MM.1S (cell line): ENCODE data around the gene NPNT.
A peak's percentile ranks its signal among the peaks of the same experiment; 100 is the strongest.

Experiments
- DNase-seq: peaks from one replicate; pipeline ENCODE4 v3.0.0-alpha.2; 2015
- H2AFZ ChIP-seq: fragments of 300-600 bp; sonication (generic); 2 replicates; pipeline ENCODE4 v1.6.0; 2016; ENCODE audit warnings: antibody characterized with exemption, low read length
- H3F3A ChIP-seq: fragments of 300-600 bp; sonication (generic); 2 replicates; pipeline ENCODE4 v1.6.1; 2016; ENCODE audit warnings: mild to moderate bottlenecking, antibody characterized with exemption, low read length, moderate library complexity, mixed read lengths; ENCODE audit not compliant: insufficient read depth
- H3K27ac ChIP-seq: fragments of 300-600 bp; sonication (generic); 2 replicates; pipeline ENCODE4 v1.5.1; 2016; ENCODE audit warnings: mild to moderate bottlenecking, low read length
- H3K27me3 ChIP-seq: fragments of 300-600 bp; sonication (generic); replicated peaks from 2 replicates; pipeline ENCODE4 v1.6.0; 2016; ENCODE audit warnings: low read length; ENCODE audit not compliant: insufficient read depth
- H3K36me3 ChIP-seq: fragments of 300-600 bp; sonication (generic); replicated peaks from 2 replicates; pipeline ENCODE4 v1.6.1; 2016; ENCODE audit warnings: mild to moderate bottlenecking, low read length, mixed read lengths; ENCODE audit not compliant: insufficient read depth
- H3K4me1 ChIP-seq: fragments of 300-600 bp; sonication (generic); 2 replicates; pipeline ENCODE4 v1.6.1; 2016; ENCODE audit warnings: low read length, mixed read lengths
- H3K4me2 ChIP-seq: fragments of 300-600 bp; sonication (generic); 2 replicates; pipeline ENCODE4 v1.6.0; 2016; ENCODE audit warnings: low read depth, low read length
- H3K4me3 ChIP-seq: fragments of 300-600 bp; sonication (generic); 2 replicates; pipeline ENCODE4 v1.5.1; 2016; ENCODE audit warnings: low read length, mixed read lengths
- H3K79me2 ChIP-seq: fragments of 300-600 bp; sonication (generic); 2 replicates; pipeline ENCODE4 v1.6.1; 2016; ENCODE audit warnings: mixed run types, low read length, mixed read lengths
- H3K9ac ChIP-seq: fragments of 300-600 bp; sonication (generic); 2 replicates; pipeline ENCODE4 v1.6.1; 2016; ENCODE audit warnings: low read length, mixed read lengths
- H3K9me2 ChIP-seq: fragments of 300-600 bp; sonication (generic); replicated peaks from 2 replicates; pipeline ENCODE4 v1.6.1; 2016; ENCODE audit warnings: mild to moderate bottlenecking, low read length, mixed read lengths; ENCODE audit not compliant: insufficient read depth
- H3K9me3 ChIP-seq: fragments of 300-600 bp; sonication (generic); replicated peaks from 2 replicates; pipeline ENCODE4 v1.6.1; 2016; ENCODE audit warnings: mild to moderate bottlenecking, low read length, mixed read lengths; ENCODE audit not compliant: insufficient read depth
- H4K20me1 ChIP-seq: fragments of 300-600 bp; sonication (generic); 2 replicates; pipeline ENCODE4 v1.6.1; 2016; ENCODE audit warnings: mild to moderate bottlenecking, low read length, moderate library complexity, mixed read lengths; ENCODE audit not compliant: insufficient read depth
- CTCF ChIP-seq: fragments of 300-600 bp; sonication (generic); IDR thresholded peaks from 2 replicates; pipeline ENCODE4 v1.5.1; 2016; ENCODE audit warnings: antibody characterized with exemption, low read length, mixed read lengths
- EZH2 ChIP-seq: fragments of 300-600 bp; sonication (generic); optimal IDR thresholded peaks from 2 replicates; pipeline ENCODE3; 2017; ENCODE audit warnings: low read depth, mild to moderate bottlenecking, antibody characterized with exemption, low read length, mixed read lengths
- EZH2phosphoT487 ChIP-seq: fragments of 300-600 bp; sonication (generic); IDR thresholded peaks from 2 replicates; pipeline ENCODE4 v1.6.1; 2018; ENCODE audit warnings: antibody characterized with exemption, low read length

NPNT gene

GRCh38 chr4:105896984-105897775 is 1.9 kb downstream of the NPNT start:
- Histone ChIP-seq H3K4me2 (peak overlapping the region; percentile 78), H3K9me2 (no peaks in the 10 kb centered on the region), H3K4me1 (peaks cover 19% of the 10 kb centered on the region), H3K27me3 (no peaks in the 10 kb centered on the region), H4K20me1 (no peaks in the 10 kb centered on the region), H3K79me2 (peaks cover 34% of the 10 kb centered on the region), H3K4me3 (peak overlapping the region; percentile 82), H3K36me3 (no peaks in the 10 kb centered on the region), H3F3A (peaks cover 17% of the 10 kb centered on the region), H3K9me3 (no peaks in the 10 kb centered on the region), H2AFZ (peak overlapping the region; percentile 92), H3K27ac (peak overlapping the region; percentile 65; the same call in 1 of the 2 replicates), H3K9ac (peak overlapping the region; percentile 77; the same call in 1 of the 2 replicates)
- peak; percentile 72 for DNase-seq
- TF ChIP-seq EZH2 (no peak), CTCF (peak; percentile 5; the same call in 1 of the 2 replicates)

- no peak overlapping the region for H3K9ac ChIP-seq
- no peak for TF ChIP-seq CTCF
- TF ChIP-seq EZH2phosphoT487, result no peak
- no peak for TF ChIP-seq EZH2
- no peaks in the 10 kb centered on the region for H3K9me3 ChIP-seq
- no peak overlapping the region for H3K27ac ChIP-seq
- no peaks in the 10 kb centered on the region for H3K27me3 ChIP-seq
- H4K20me1 ChIP-seq, result no peaks in the 10 kb centered on the region
- no peak overlapping the region for H3K4me2 ChIP-seq
- H3K36me3 ChIP-seq, result no peaks in the 10 kb centered on the region
- no peak for DNase-seq
- H3K9me2 ChIP-seq, result no peaks in the 10 kb centered on the region
- peaks cover 10% of the 10 kb centered on the region; the same call in 1 of the 2 replicates for H3K4me1 ChIP-seq
- H3K79me2 ChIP-seq, result peaks cover 37% of the 10 kb centered on the region
- H2AFZ ChIP-seq, result no peak overlapping the region
- H3F3A ChIP-seq, result peaks cover 17% of the 10 kb centered on the region
- no peak overlapping the region for H3K4me3 ChIP-seq
Observed at GRCh38 chr4:105900541-105900940, 5.3 kb downstream of the NPNT start.

GRCh38 chr4:105902550-105903262 is 7.4 kb downstream of the NPNT start:
- H3K36me3 ChIP-seq, result no peaks in the 10 kb centered on the region
- DNase-seq, result no peak
- H3K9me3 ChIP-seq, result no peaks in the 10 kb centered on the region
- no peaks in the 10 kb centered on the region for H4K20me1 ChIP-seq
- H3K4me1 ChIP-seq, result peaks cover 4% of the 10 kb centered on the region; the same call in 1 of the 2 replicates
- no peak overlapping the region for H3K4me3 ChIP-seq
- H3K9ac ChIP-seq, result no peak overlapping the region
- TF ChIP-seq EZH2phosphoT487, result no peak
- no peak for TF ChIP-seq CTCF
- no peak for TF ChIP-seq EZH2
- no peaks in the 10 kb centered on the region for H3K27me3 ChIP-seq
- no peaks in the 10 kb centered on the region for H3F3A ChIP-seq
- no peak overlapping the region for H3K4me2 ChIP-seq
- H3K9me2 ChIP-seq, result no peaks in the 10 kb centered on the region
- no peak overlapping the region for H3K27ac ChIP-seq
- H3K79me2 ChIP-seq, result peaks cover 31% of the 10 kb centered on the region
- no peak overlapping the region for H2AFZ ChIP-seq
